Transverse colon (tissue), 4 donors: Measurements from ENCODE around the gene P3H3. TPM values are rescaled to one million over a fixed set of nuclear protein-coding genes. Genes with fewer than 3 reads are reported as not detected.
"Not testable (repeated sequence)": the region's sequence is repeated elsewhere in the genome, so short reads cannot be mapped to it uniquely, and the experiment has no call there.

Experiments
- DNase-seq: peaks from one replicate; pipeline ENCODE4 v3.0.0-alpha.2; 2019
- H3K27ac ChIP-seq, 4 donors: fragments of 200-600 bp; sonication (generic); 2 replicates each; pipeline ENCODE4 v1.5.1; 2016 to 2018; ENCODE audit warnings: inconsistent platforms in 4 of 4
- H3K27me3 ChIP-seq: fragments of 200-600 bp; sonication (generic); 2 replicates; pipeline ENCODE4 v1.5.1; 2017; ENCODE audit warnings: inconsistent platforms
- H3K36me3 ChIP-seq, 4 donors: fragments of 200-600 bp; sonication (generic); 2 replicates each; pipeline ENCODE4 v1.5.1; 2017 to 2019; ENCODE audit warnings: inconsistent platforms in 4 of 4
- H3K4me1 ChIP-seq, 4 donors: fragments of 200-600 bp; sonication (generic); 2 replicates each; pipeline ENCODE4 v1.5.1; 2017 to 2020; ENCODE audit warnings: inconsistent platforms in 4 of 4
- H3K4me3 ChIP-seq, 4 donors: fragments of 200-600 bp; sonication (generic); 1 replicate in 1 of 4; 2 replicates in 3 of 4; pipeline versions ENCODE4 v1.5.1 to v1.6.1; 2017 to 2019; ENCODE audit warnings: inconsistent platforms in 4 of 4
- H3K9me3 ChIP-seq, 2 donors: fragments of 200-600 bp; sonication (generic); 2 replicates each; pipeline ENCODE4 v1.5.1; 2017 to 2019; ENCODE audit warnings: inconsistent platforms in 2 of 2
- CTCF ChIP-seq, 5 experiments: fragments of 200-600 bp in 3 of 5; fragments of 450-650 bp in 2 of 5; sonication (generic) in 3 of 5; IDR thresholded peaks; 1 replicate in 2 of 5; 2 replicates in 3 of 5; pipeline ENCODE4 v1.5.1; 2016 to 2017; ENCODE audit warnings: antibody characterized with exemption in 5 of 5, inconsistent platforms in 3 of 5, mild to moderate bottlenecking in 2 of 5, moderate library complexity in 1 of 5
- EP300 ChIP-seq: sonication (generic); formaldehyde crosslinking; IDR thresholded peaks from one replicate; pipeline ENCODE4 v1.6.1; 2017; ENCODE audit warnings: antibody characterized with exemption, low read depth
- POLR2A ChIP-seq: fragments of 450-650 bp; IDR thresholded peaks from one replicate; pipeline ENCODE4 v1.6.1; 2016; ENCODE audit warnings: antibody characterized with exemption, mild to moderate bottlenecking, moderate library complexity
- POLR2AphosphoS5 ChIP-seq, 3 donors: sonication (generic); formaldehyde crosslinking; IDR thresholded peaks; one replicate each; pipeline ENCODE4 v1.6.1; 2016; ENCODE audit warnings: antibody characterized with exemption in 3 of 3
- WGBS, 2 donors: methylation state at CpG; one replicate each; pipeline ENCODE4 v1.1.5; 2018; ENCODE audit warnings: low coverage in 1 of 2; 5-methylcytosine and 5-hydroxymethylcytosine counted together
- in situ Hi-C, 4 donors: fragments of 200-750 bp; cut with MboI; loops; one replicate each; pipeline versions ENCODE4 v1.15.0 to v1.15.1; 2017; ENCODE audit warnings: low sequenced_read_pairs in 3 of 4, low pct_ligation_motif_present in 1 of 4, low pct_unique_long_range_greater_than_20kb in 1 of 4
- intact Hi-C: fragments of 100-400 bp; cut with DNase I; formaldehyde crosslinking; loops from one replicate; pipeline ENCODE4 v1.15.1; 2023; ENCODE audit warnings: low total_unique reads
- total RNA-seq, 4 donors: library from RNA; depleted of rRNA; stranded (reverse); fragments of >200 nt; gene quantifications; one replicate each; pipeline ENCODE4 v1.1.0, GENCODE V29; 2016

The P3H3 gene
- total RNA-seq, 4 donors from 2014 or later = 5.9 to 32.9 (median 14.4) TPM

- Histone ChIP-seq H3K27ac (peak within 1 kb of the TSS; percentile 97 to 99 (median 98)), H3K36me3 (peaks cover 0 to 18% (median 5%) of the 10 kb centered on the region in 4 donors), H3K4me3 (peak within 1 kb of the TSS; percentile 88 to 99 (median 94)), H3K9me3 (no peaks in the 10 kb centered on the region), H3K27me3 (no peaks in the 10 kb centered on the region), H3K4me1 (peaks cover 24 to 47% (median 42%) of the 10 kb centered on the region in 4 donors)
- 0% methylated on average over 56 of the region's 86 CpGs; no CpG with 5 or more reads in 1 of the 2 donors for WGBS, 2 donors
- DNase-seq = peak; percentile 90
- intact Hi-C loops (loop anchor here (2.0 kb wide), 1 partner anchor 241 kb away; the partner anchor contains the start of gene C1RL), in situ Hi-C loops (no loop called here)
- TF ChIP-seq POLR2AphosphoS5 (IDR thresholded peaks at IDR 0.05) = peak; percentile 99 to 100 (median 100)
- TF ChIP-seq POLR2A = peak; percentile 100
- no peak for TF ChIP-seq CTCF (IDR thresholded peaks at IDR 0.05)
Observed at GRCh38 chr12:6867413-6868210, 39.4 kb downstream of the P3H3 start, which contains the start of gene TPI1. TPI1 (plus strand) TSS chr12:6867531; CDS start chr12:6867567, 36 bp downstream.

DNA sequence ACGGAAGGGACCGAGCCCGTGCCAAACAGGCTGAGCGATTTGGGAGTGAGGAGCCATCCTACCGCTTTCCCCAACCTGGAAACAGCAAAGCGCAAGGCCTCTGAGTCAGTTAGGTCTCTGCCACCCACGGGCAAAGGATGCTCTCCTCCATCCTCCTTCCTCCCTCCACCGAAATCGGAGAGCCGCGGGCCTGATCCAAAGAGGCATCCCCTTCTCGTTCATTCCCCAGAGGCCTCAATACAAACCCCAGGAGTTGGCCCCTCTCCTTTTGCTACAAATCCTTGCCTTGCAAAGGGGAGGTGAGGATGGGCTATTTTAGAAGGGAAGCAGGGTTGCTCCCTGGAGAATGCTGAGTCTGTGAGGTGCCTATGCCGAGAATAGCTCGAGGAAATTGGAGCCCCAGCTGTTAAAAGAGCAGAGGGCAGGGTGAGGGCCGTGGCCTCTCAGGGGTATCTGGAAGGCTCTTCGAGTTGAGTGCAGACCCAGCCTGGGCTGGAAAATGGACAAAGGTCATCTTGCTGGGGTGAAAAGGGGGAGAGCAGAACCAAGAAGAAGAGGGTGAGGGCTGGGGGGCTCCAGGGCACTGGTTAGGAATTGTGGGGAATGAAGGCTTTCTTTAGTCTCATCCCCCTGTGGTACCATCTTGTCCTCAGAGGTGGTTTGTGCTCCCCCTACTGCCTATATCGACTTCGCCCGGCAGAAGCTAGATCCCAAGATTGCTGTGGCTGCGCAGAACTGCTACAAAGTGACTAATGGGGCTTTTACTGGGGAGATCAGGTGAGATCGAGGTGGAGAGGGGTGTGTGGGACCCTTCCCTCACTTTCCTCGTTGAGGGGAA is 40.2 kb downstream of the P3H3 start:
- no peak for DNase-seq
- in situ Hi-C loops = no loop called here
- TF ChIP-seq POLR2A (no peak), EP300 (no peak), POLR2AphosphoS5 (IDR thresholded peaks at IDR 0.05) (peak in 1 of 3 donors; percentile 34), CTCF (IDR thresholded peaks at IDR 0.05) (no peak)
- Histone ChIP-seq H3K27me3 (no peaks in the 10 kb centered on the region), H3K4me1 (peaks cover 24 to 47% (median 42%) of the 10 kb centered on the region in 4 donors), H3K27ac (peak overlapping the region; percentile 97 to 99 (median 98)), H3K4me3 (peak overlapping the region; percentile 88 to 99 (median 94)), H3K9me3 (no peaks in the 10 kb centered on the region), H3K36me3 (peaks cover 0 to 10% (median 5%) of the 10 kb centered on the region in 4 donors)
- 0 to 8% methylated on average over 3 to 22 of the region's 22 CpGs for whole genome bisulfite sequencing, 2 donors
- intact Hi-C loops = no loop called here

DNA sequence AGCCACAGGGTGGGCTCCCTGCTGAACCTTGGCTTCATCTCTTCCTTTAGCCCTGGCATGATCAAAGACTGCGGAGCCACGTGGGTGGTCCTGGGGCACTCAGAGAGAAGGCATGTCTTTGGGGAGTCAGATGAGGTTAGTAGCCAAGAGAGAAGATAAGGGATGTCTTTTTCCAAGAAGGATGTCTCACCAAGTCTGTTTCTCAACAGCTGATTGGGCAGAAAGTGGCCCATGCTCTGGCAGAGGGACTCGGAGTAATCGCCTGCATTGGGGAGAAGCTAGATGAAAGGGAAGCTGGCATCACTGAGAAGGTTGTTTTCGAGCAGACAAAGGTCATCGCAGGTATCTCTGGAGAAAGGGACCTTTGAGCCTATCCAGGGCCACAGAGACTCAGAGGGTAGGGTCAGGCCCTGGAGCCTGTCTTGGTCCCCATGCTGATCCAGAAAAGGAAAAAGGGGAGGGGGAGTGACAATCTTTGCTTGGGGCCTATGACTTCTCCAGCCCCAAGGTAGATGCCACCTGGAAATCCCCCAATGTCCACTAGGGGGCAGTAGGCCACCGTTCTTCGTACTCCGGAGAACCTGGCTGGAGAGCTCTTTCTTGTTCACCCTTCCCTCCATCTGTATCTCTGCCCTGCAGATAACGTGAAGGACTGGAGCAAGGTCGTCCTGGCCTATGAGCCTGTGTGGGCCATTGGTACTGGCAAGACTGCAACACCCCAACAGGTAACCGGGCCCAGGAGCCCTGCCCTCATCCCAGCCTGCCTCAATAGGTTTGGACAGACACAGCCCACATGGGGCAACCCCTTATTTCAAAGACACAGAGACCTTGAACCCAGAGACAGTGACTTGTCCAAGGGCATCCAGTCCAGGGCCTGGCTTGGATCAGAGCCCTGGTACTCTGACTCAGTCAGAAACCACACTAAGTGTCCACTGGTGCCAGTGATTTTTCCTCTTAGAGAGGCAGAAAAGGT is 41.1 kb downstream of the P3H3 start:
- Histone ChIP-seq H3K36me3 (peaks cover 0 to 10% (median 5%) of the 10 kb centered on the region in 4 donors), H3K27ac (peak overlapping the region; percentile 97 to 99 (median 98)), H3K4me3 (peak overlapping the region in 2 of 4 donors; percentile 93 to 99), H3K4me1 (peaks cover 24 to 55% (median 49%) of the 10 kb centered on the region in 4 donors), H3K9me3 (no peaks in the 10 kb centered on the region), H3K27me3 (no peaks in the 10 kb centered on the region)
- DNase-seq = peak; percentile 90
- TF ChIP-seq EP300 (no peak), POLR2AphosphoS5 (IDR thresholded peaks at IDR 0.05) (peak in 1 of 3 donors; percentile 23), CTCF (IDR thresholded peaks at IDR 0.05) (peak; percentile 92 to 95 (median 94)), POLR2A (no peak)
- 23% methylated on average over 12 of the region's 12 CpGs; no CpG with 5 or more reads in 1 of the 2 donors for WGBS, 2 donors
- intact Hi-C loops (loop anchor here (5.0 kb wide), 1 partner anchor 68 kb away; no protein-coding TSS in a partner anchor), in situ Hi-C loops (no loop called here)

- peaks cover 0 to 10% (median 5%) of the 10 kb centered on the region in 4 donors for H3K36me3 ChIP-seq
- H3K27ac ChIP-seq = peak overlapping the region in 3 of 4 donors; percentile 66 to 99 (median 98)
- in situ Hi-C loops, H3K4me3 ChIP-seq, DNase-seq, H3K9me3 ChIP-seq, H3K27me3 ChIP-seq: not testable (repeated sequence)
- WGBS, 2 donors = 64% methylated on average over 4 of the region's 4 CpGs; no CpG with 5 or more reads in 1 of the 2 donors
- peaks cover 24 to 58% (median 50%) of the 10 kb centered on the region in 4 donors for H3K4me1 ChIP-seq
- intact Hi-C loops = loop anchor here (5.0 kb wide), 1 partner anchor 67 kb away; no protein-coding TSS in a partner anchor
Observed at GRCh38 chr12:6870304-6870703, 42.1 kb downstream of the P3H3 start.
